HAP-1 (cell line): Measurements from ENCODE around the gene RAVER2.

Experiments
- DNase-seq, 2 experiments: peaks; one replicate each; pipeline ENCODE4 v3.0.0-alpha.2; 2016 to 2020; ENCODE audit warnings: low spot score in 2 of 2
- H3K27me3 ChIP-seq: fragments of 250-450 bp; sonication (Bioruptor Pico); 2 replicates; pipeline ENCODE4 v1.5.1; 2020; ENCODE audit warnings: low read depth, mild to moderate bottlenecking, moderate library complexity
- H3K36me3 ChIP-seq: fragments of 250-450 bp; sonication (Bioruptor Pico); replicated peaks from 2 replicates; pipeline ENCODE4 v1.5.1; 2020; ENCODE audit warnings: mild to moderate bottlenecking
- H3K4me1 ChIP-seq: fragments of 250-450 bp; sonication (Bioruptor Pico); 2 replicates; pipeline ENCODE4 v1.5.1; 2020; ENCODE audit warnings: mild to moderate bottlenecking
- H3K4me3 ChIP-seq: fragments of 250-450 bp; sonication (Bioruptor Pico); 2 replicates; pipeline ENCODE4 v1.5.1; 2020; ENCODE audit warnings: mild to moderate bottlenecking, moderate library complexity
- H3K9me3 ChIP-seq: fragments of 250-450 bp; sonication (Bioruptor Pico); 2 replicates; pipeline ENCODE4 v1.5.1; 2020; ENCODE audit warnings: mild to moderate bottlenecking, moderate library complexity
- in situ Hi-C: fragments of 300-500 bp; cut with MboI; formaldehyde crosslinking; loops from 3 replicates; pipeline ENCODE4 v1.14.3; 2020; ENCODE audit warnings: low sequenced_read_pairs, inconsistent platforms, mixed read lengths

Gene RAVER2

GRCh38 chr1:64834734-64835133 lies 89.9 kb downstream of the RAVER2 start:
- H3K27me3 ChIP-seq: no peaks in the 10 kb centered on the region
- in situ Hi-C loops: no loop called here
- no peaks in the 10 kb centered on the region for H3K9me3 ChIP-seq
- peaks cover 26% of the 10 kb centered on the region for H3K36me3 ChIP-seq
- no peaks in the 10 kb centered on the region for H3K4me1 ChIP-seq
- DNase-seq: no peak
- H3K4me3 ChIP-seq: no peak overlapping the region

GRCh38 chr1:64836802-64837201 lies 91.9 kb downstream of the RAVER2 start:
- H3K4me1 ChIP-seq: no peaks in the 10 kb centered on the region
- H3K27me3 ChIP-seq: no peaks in the 10 kb centered on the region
- in situ Hi-C loops: no loop called here
- no peak overlapping the region for H3K4me3 ChIP-seq
- DNase-seq: no peak
- H3K36me3 ChIP-seq: peaks cover 26% of the 10 kb centered on the region
- H3K9me3 ChIP-seq: no peaks in the 10 kb centered on the region

GRCh38 chr1:64838486-64838885 lies 93.6 kb downstream of the RAVER2 start:
- Histone ChIP-seq H3K4me1 (no peaks in the 10 kb centered on the region), H3K27me3 (no peaks in the 10 kb centered on the region), H3K9me3 (no peaks in the 10 kb centered on the region), H3K36me3 (peaks cover 16% of the 10 kb centered on the region), H3K4me3 (no peak overlapping the region)
- no peak for DNase-seq
- in situ Hi-C loops: no loop called here

GRCh38 chr1:64839261-64839660 lies 94.4 kb downstream of the RAVER2 start:
- H3K36me3 ChIP-seq: peaks cover 8% of the 10 kb centered on the region
- no peaks in the 10 kb centered on the region for H3K27me3 ChIP-seq
- DNase-seq: no peak
- no peaks in the 10 kb centered on the region for H3K9me3 ChIP-seq
- H3K4me3 ChIP-seq: no peak overlapping the region
- no peaks in the 10 kb centered on the region for H3K4me1 ChIP-seq
- in situ Hi-C loops: no loop called here

GRCh38 chr1:64839732-64840405 lies 95.0 kb downstream of the RAVER2 start:
- no peaks in the 10 kb centered on the region for H3K4me1 ChIP-seq
- in situ Hi-C loops: no loop called here
- H3K9me3 ChIP-seq: no peaks in the 10 kb centered on the region
- no peak for DNase-seq
- H3K27me3 ChIP-seq: no peaks in the 10 kb centered on the region
- H3K36me3 ChIP-seq: peaks cover 7% of the 10 kb centered on the region; the same call in 1 of the 2 replicates
- H3K4me3 ChIP-seq: no peak overlapping the region

- Histone ChIP-seq H3K27me3 (no peaks in the 10 kb centered on the region), H3K36me3 (peaks cover 7% of the 10 kb centered on the region; the same call in 1 of the 2 replicates), H3K9me3 (no peaks in the 10 kb centered on the region), H3K4me1 (no peaks in the 10 kb centered on the region), H3K4me3 (no peak overlapping the region)
- no peak for DNase-seq
- in situ Hi-C loops: no loop called here
These were observed 96.6 kb downstream of the RAVER2 start for GRCh38 chr1:64841330-64842065.

GRCh38 chr1:64842224-64842623 lies 97.3 kb downstream of the RAVER2 start:
- H3K4me1 ChIP-seq: no peaks in the 10 kb centered on the region
- H3K36me3 ChIP-seq: peaks cover 6% of the 10 kb centered on the region; the same call in 1 of the 2 replicates
- no peak for DNase-seq
- no peaks in the 10 kb centered on the region for H3K27me3 ChIP-seq
- no peaks in the 10 kb centered on the region for H3K9me3 ChIP-seq
- H3K4me3 ChIP-seq: no peak overlapping the region
- in situ Hi-C loops: no loop called here

GRCh38 chr1:64843675-64844074 lies 98.8 kb downstream of the RAVER2 start:
- in situ Hi-C loops: no loop called here
- no peaks in the 10 kb centered on the region for H3K27me3 ChIP-seq
- no peaks in the 10 kb centered on the region for H3K36me3 ChIP-seq
- DNase-seq: no peak
- H3K4me1 ChIP-seq: no peaks in the 10 kb centered on the region
- no peaks in the 10 kb centered on the region for H3K9me3 ChIP-seq
- H3K4me3 ChIP-seq: no peak overlapping the region

- H3K36me3 ChIP-seq: no peaks in the 10 kb centered on the region
- H3K9me3 ChIP-seq: no peaks in the 10 kb centered on the region
- no peaks in the 10 kb centered on the region for H3K4me1 ChIP-seq
- in situ Hi-C loops: no loop called here
- no peaks in the 10 kb centered on the region for H3K27me3 ChIP-seq
- H3K4me3 ChIP-seq: no peak overlapping the region
- DNase-seq: no peak
These were observed 99.3 kb downstream of the RAVER2 start for GRCh38 chr1:64844175-64844574.

- Histone ChIP-seq H3K27me3 (no peaks in the 10 kb centered on the region), H3K4me1 (no peaks in the 10 kb centered on the region), H3K4me3 (no peak overlapping the region), H3K9me3 (no peaks in the 10 kb centered on the region), H3K36me3 (no peaks in the 10 kb centered on the region)
- DNase-seq: no peak
- in situ Hi-C loops: no loop called here
These were observed 99.7 kb downstream of the RAVER2 start for GRCh38 chr1:64844609-64845008.

GRCh38 chr1:64845831-64846425 lies 101.1 kb downstream of the RAVER2 start:
- Histone ChIP-seq H3K4me1 (no peaks in the 10 kb centered on the region), H3K36me3 (no peaks in the 10 kb centered on the region), H3K9me3 (no peaks in the 10 kb centered on the region), H3K27me3 (no peaks in the 10 kb centered on the region), H3K4me3 (no peak overlapping the region)
- DNase-seq: no peak
- in situ Hi-C loops: no loop called here

GRCh38 chr1:64846573-64847430 lies 101.9 kb downstream of the RAVER2 start:
- no peaks in the 10 kb centered on the region for H3K9me3 ChIP-seq
- H3K4me1 ChIP-seq: no peaks in the 10 kb centered on the region
- no peaks in the 10 kb centered on the region for H3K27me3 ChIP-seq
- no peak for DNase-seq
- H3K4me3 ChIP-seq: no peak overlapping the region
- no peaks in the 10 kb centered on the region for H3K36me3 ChIP-seq
- in situ Hi-C loops: no loop called here

GRCh38 chr1:64847666-64848065 lies 102.8 kb downstream of the RAVER2 start:
- in situ Hi-C loops: no loop called here

More at GRCh38 chr1:64847666-64848065, 102.8 kb downstream of the RAVER2 start:
- H3K27me3 ChIP-seq: no peaks in the 10 kb centered on the region
- no peak for DNase-seq
- H3K9me3 ChIP-seq: no peaks in the 10 kb centered on the region
- no peaks in the 10 kb centered on the region for H3K4me1 ChIP-seq
- H3K36me3 ChIP-seq: no peaks in the 10 kb centered on the region
- no peak overlapping the region for H3K4me3 ChIP-seq
